CD4-positive, alpha-beta memory T cell (primary cell): ENCODE results near the gene TMEM151A. TPM values are rescaled to one million over a fixed set of nuclear protein-coding genes. Genes with fewer than 3 reads are reported as not detected.
A peak's percentile ranks its signal among the peaks of the same experiment; 100 is the strongest.

ENCODE experiments used
- CTCF ChIA-PET: fragments of 350-600 bp; sonication (Branson Sonifier 250); formaldehyde crosslinking; loops from one replicate; lab custom pipeline; 2021; ENCODE audit warnings: inconsistent platforms; ENCODE audit not compliant: partially characterized antibody; lab: Charles Lee
- POLR2A ChIA-PET: fragments of 350-600 bp; sonication (Branson Sonifier 250); formaldehyde crosslinking; loops from one replicate; lab custom pipeline; 2021; ENCODE audit not compliant: partially characterized antibody; lab: Charles Lee
- DNase-seq, 5 donors: peaks; one replicate each; pipeline versions ENCODE4 v3.0.0 to v3.0.0-alpha.2; 2020 to 2022; ENCODE audit warnings: mixed read lengths in 1 of 5
- H3K27ac ChIP-seq: one replicate; pipeline ENCODE4 v1.7.0; 2013; ENCODE audit warnings: low read depth, low read length
- H3K27me3 ChIP-seq: 2 replicates; pipeline ENCODE4 v1.7.0; 2013; ENCODE audit warnings: mild to moderate bottlenecking, low read length, moderate library complexity; ENCODE audit not compliant: insufficient read depth
- H3K36me3 ChIP-seq: 2 replicates; pipeline ENCODE4 v1.7.0; 2013; ENCODE audit warnings: mild to moderate bottlenecking, low read length, moderate library complexity; ENCODE audit not compliant: insufficient read depth
- H3K4me1 ChIP-seq: 2 replicates; pipeline ENCODE4 v1.7.0; 2013; ENCODE audit warnings: mild to moderate bottlenecking, low read length, moderate library complexity; ENCODE audit not compliant: insufficient read depth
- H3K4me3 ChIP-seq, 2 donors: one replicate each; pipeline ENCODE4 v1.7.0; 2013; ENCODE audit warnings: low read length in 2 of 2, mild to moderate bottlenecking in 1 of 2
- H3K9me3 ChIP-seq, 2 donors: one replicate each; pipeline ENCODE4 v1.7.0; 2013; ENCODE audit warnings: low read length in 2 of 2, control low read depth in 1 of 2; ENCODE audit not compliant: control insufficient read depth in 1 of 2
- H3K27ac Mint-ChIP-seq, 7 donors: one replicate each; pipeline ENCODE4 v1.8.0; 2020 to 2021; ENCODE audit warnings: mixed read lengths in 7 of 7, mild to moderate bottlenecking in 6 of 7, inconsistent platforms in 3 of 7, moderate library complexity in 3 of 7
- H3K27me3 Mint-ChIP-seq, 2 donors: one replicate each; pipeline ENCODE4 v1.8.0; 2020 to 2021; ENCODE audit warnings: mixed read lengths in 2 of 2
- H3K36me3 Mint-ChIP-seq, 2 donors: one replicate each; pipeline ENCODE4 v1.8.0; 2020 to 2021; ENCODE audit warnings: mixed read lengths in 2 of 2, inconsistent platforms in 1 of 2, mild to moderate bottlenecking in 1 of 2
- H3K4me1 Mint-ChIP-seq, 4 donors: one replicate each; pipeline ENCODE4 v1.8.0; 2020 to 2021; ENCODE audit warnings: mixed read lengths in 4 of 4, mild to moderate bottlenecking in 1 of 4
- H3K4me3 Mint-ChIP-seq, 8 donors: one replicate each; pipeline ENCODE4 v1.8.0; 2020 to 2021; ENCODE audit warnings: mixed read lengths in 8 of 8, mild to moderate bottlenecking in 7 of 8, moderate library complexity in 6 of 8, inconsistent platforms in 3 of 8
- H3K9me3 Mint-ChIP-seq, 8 donors: one replicate each; pipeline ENCODE4 v1.8.0; 2020 to 2021; ENCODE audit warnings: mixed read lengths in 8 of 8, mild to moderate bottlenecking in 5 of 8, inconsistent platforms in 3 of 8, moderate library complexity in 1 of 8
- intact Hi-C: fragments of 100-400 bp; cut with micrococcal nuclease; formaldehyde crosslinking; loops from one replicate; pipeline ENCODE4 v1.15.1; 2023
- polyA plus RNA-seq, 2 donors: library from polyadenylated mRNA; unstranded; fragments of 300-500 nt; fragmentation: Illumina TruSeq; gene quantifications; one replicate each; pipeline ENCODE4 v1.2.3, GENCODE V29; 2021
- total RNA-seq, 2 experiments: library from RNA; stranded (reverse); gene quantifications; one replicate each; pipeline ENCODE4 v1.2.3, GENCODE V29; 2021

The TMEM151A gene
- total and polyA plus RNA-seq, 4 experiments from 2014 or later = not detected

DNA sequence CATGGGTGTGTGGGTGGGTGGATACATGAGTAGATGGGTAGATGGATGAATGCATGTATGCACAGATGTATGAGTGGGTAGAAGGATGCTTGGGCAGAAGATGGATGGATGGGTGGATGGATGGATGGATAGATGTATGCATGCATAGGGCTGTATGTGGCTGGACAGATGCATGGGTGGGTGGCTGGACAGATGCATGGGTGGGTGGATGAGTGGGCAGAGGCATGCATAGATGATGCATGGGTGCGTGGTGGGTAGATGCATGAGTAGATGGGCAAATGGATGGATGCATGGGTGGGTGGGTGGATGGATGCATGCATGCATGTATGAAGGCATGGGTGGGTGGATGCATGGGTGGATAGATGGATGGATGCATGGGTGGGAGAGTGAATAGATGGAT, 32.0 kb downstream of the TMEM151A start:
- H3K36me3 ChIP-seq = no peaks in the 10 kb centered on the region
- H3K27ac ChIP-seq = no peak overlapping the region
- Mint-ChIP-seq H3K36me3 (no peaks in the 10 kb centered on the region), H3K27me3 (no peaks in the 10 kb centered on the region), H3K27ac (no peak overlapping the region), H3K4me3 (no peak overlapping the region), H3K9me3 (peaks cover 0 to 9% (median 3%) of the 10 kb centered on the region in 8 donors), H3K4me1 (peaks cover 20 to 39% (median 29%) of the 10 kb centered on the region in 4 donors)
- no peak overlapping the region for H3K4me3 ChIP-seq
- H3K9me3 ChIP-seq = no peaks in the 10 kb centered on the region
- ChIA-PET POLR2A (no interaction called here), CTCF (interaction anchor here (1.2 kb wide), 1 partner anchor 11 kb away, joined by 4 read pairs; no protein-coding TSS in a partner anchor)
- no peaks in the 10 kb centered on the region for H3K27me3 ChIP-seq
- H3K4me1 ChIP-seq = peaks cover 35% of the 10 kb centered on the region
- intact Hi-C loops = no loop called here
- no peak for DNase-seq

DNA sequence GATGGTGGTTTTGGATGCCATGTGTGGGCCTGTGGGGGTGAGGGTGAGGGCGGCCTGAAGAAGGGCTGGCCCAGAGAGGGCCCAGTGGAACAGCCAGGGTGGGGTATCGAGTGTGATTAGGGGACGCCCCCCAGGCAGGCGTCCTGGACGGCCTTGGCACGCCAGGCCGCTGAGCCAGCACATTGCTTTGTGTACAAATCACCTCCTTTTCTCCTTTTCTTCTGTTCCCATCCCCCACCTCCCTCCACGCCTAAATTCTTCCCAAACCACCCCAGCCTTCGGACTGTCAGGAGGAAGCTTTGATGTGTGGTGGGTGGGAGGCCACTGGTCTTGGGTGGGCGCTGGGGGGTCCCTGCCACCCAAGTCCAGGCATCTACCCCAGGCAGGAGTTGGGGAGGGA, 33.0 kb downstream of the TMEM151A start:
- Mint-ChIP-seq H3K4me3 (no peak overlapping the region), H3K4me1 (peaks cover 18 to 30% (median 24%) of the 10 kb centered on the region in 4 donors), H3K36me3 (no peaks in the 10 kb centered on the region), H3K9me3 (peaks cover 0 to 8% (median 3%) of the 10 kb centered on the region in 8 donors), H3K27ac (peak overlapping the region in 2 of 7 donors; percentile 40 to 61), H3K27me3 (no peaks in the 10 kb centered on the region)
- no peaks in the 10 kb centered on the region for H3K27me3 ChIP-seq
- no peaks in the 10 kb centered on the region for H3K36me3 ChIP-seq
- POLR2A ChIA-PET = interaction anchor here (3.7 kb wide), 1 partner anchor 12 kb away, joined by 32 read pairs; no protein-coding TSS in a partner anchor
- H3K9me3 ChIP-seq = no peaks in the 10 kb centered on the region
- CTCF ChIA-PET = interaction anchor here (1.1 to 1.4 kb wide), 4 partner anchors 9 to 62 kb away, joined by 3 to 6 read pairs (median 4); no protein-coding TSS in a partner anchor
- no peak overlapping the region for H3K4me3 ChIP-seq
- no peak for DNase-seq
- H3K4me1 ChIP-seq = peaks cover 29% of the 10 kb centered on the region
- intact Hi-C loops = loop anchor here (5.0 kb wide), 1 partner anchor 63 kb away; no protein-coding TSS in a partner anchor
- H3K27ac ChIP-seq = no peak overlapping the region

DNA sequence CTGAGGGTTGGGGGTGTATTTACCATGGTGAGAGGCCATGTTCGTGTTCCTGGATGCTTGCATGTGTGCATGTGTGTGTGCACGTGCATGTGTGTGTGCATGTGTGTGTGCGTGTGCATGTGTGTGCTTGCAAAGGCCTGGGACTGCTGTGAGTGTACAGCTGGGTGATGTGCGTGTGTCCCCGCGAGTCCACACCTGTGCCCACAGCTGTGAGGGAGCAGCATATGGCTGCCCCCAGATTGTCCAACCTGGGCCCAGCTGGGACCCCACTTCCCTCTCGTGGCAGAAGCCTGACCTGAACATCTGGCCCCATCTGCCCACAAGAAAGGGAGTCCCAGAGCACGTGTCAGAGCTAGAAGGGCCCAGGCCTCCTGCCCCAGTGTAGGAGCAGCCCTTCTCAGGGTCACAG, 33.6 kb downstream of the TMEM151A start:
- DNase-seq = no peak
- Mint-ChIP-seq H3K4me3 (no peak overlapping the region), H3K4me1 (peaks cover 18 to 27% (median 22%) of the 10 kb centered on the region in 4 donors), H3K36me3 (no peaks in the 10 kb centered on the region), H3K9me3 (peaks cover 0 to 2% (median under 1%) of the 10 kb centered on the region in 8 donors), H3K27me3 (no peaks in the 10 kb centered on the region), H3K27ac (no peak overlapping the region)
- H3K9me3 ChIP-seq = no peaks in the 10 kb centered on the region
- H3K27me3 ChIP-seq = no peaks in the 10 kb centered on the region
- H3K4me1 ChIP-seq = peaks cover 29% of the 10 kb centered on the region
- H3K4me3 ChIP-seq = no peak overlapping the region
- ChIA-PET POLR2A (interaction anchor here (3.7 kb wide), 1 partner anchor 13 kb away, joined by 32 read pairs; no protein-coding TSS in a partner anchor), CTCF (interaction anchor here (1.1 to 1.4 kb wide), 3 partner anchors 10 to 61 kb away, joined by 3 to 6 read pairs (median 4); no protein-coding TSS in a partner anchor)
- intact Hi-C loops = loop anchor here (5.0 kb wide), 1 partner anchor 62 kb away; no protein-coding TSS in a partner anchor
- H3K27ac ChIP-seq = no peak overlapping the region
- H3K36me3 ChIP-seq = no peaks in the 10 kb centered on the region

DNA sequence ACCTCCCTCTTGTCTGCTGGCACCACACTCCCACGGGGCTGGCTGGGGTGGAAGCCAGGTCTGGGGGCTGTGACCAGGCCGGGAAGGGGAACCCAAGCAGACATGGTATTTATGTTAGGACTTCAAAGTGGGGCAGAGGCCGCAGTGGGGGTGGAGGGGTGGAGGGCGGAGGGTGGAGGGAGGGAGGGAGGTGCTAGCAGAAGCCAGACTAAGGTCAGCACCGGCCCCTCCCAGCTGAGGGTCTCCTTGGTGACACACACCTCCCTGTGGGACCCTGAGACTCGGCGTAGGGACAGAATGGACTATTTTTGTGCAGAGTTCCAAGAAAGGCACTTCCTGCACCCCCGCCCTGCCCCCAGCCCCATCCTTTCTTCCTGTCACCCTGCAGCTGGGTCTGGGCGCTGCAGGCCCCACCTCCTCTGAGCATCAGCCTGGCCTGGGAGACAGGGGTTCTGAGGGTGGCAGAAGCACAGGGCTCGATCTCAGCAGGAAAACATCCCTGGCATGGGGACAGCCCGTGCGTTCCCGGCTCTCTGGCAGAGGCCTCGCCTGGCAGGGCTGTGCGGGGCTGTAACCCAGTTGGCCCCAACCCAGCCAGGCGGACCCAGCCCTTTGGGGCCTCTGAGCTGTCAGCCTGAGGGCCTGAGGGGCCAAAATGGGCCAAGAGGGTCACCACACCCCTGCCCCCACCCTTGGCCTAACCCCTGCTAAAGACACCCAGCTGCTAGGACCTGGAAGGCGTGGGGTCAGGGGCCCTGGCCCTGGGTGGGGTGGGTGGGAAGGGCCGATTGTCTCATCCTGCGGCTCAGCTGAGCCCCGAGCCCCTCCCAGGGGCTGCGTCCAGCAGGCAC, 34.8 kb downstream of the TMEM151A start:
- Mint-ChIP-seq H3K27ac (peak overlapping the region in 3 of 7 donors; percentile 61 to 86 (median 63)), H3K9me3 (no peaks in the 10 kb centered on the region), H3K27me3 (no peaks in the 10 kb centered on the region), H3K36me3 (no peaks in the 10 kb centered on the region), H3K4me1 (peaks cover 18 to 27% (median 22%) of the 10 kb centered on the region in 4 donors), H3K4me3 (peak overlapping the region in 2 of 8 donors; percentile 29 to 33)
- H3K36me3 ChIP-seq = no peaks in the 10 kb centered on the region
- H3K4me3 ChIP-seq = no peak overlapping the region
- DNase-seq = no peak
- H3K4me1 ChIP-seq = peaks cover 29% of the 10 kb centered on the region
- intact Hi-C loops = loop anchor here (5.0 kb wide), 1 partner anchor 61 kb away; no protein-coding TSS in a partner anchor
- no peaks in the 10 kb centered on the region for H3K9me3 ChIP-seq
- ChIA-PET POLR2A (interaction anchor here (1.4 to 3.7 kb wide), 2 partner anchors 9 to 14 kb away, joined by 9 to 32 read pairs; partner anchors contain the start of gene CD248), CTCF (interaction anchor here (1.6 kb wide), 1 partner anchor 15 kb away, joined by 24 read pairs; no protein-coding TSS in a partner anchor)
- no peaks in the 10 kb centered on the region for H3K27me3 ChIP-seq
- H3K27ac ChIP-seq = no peak overlapping the region

DNA sequence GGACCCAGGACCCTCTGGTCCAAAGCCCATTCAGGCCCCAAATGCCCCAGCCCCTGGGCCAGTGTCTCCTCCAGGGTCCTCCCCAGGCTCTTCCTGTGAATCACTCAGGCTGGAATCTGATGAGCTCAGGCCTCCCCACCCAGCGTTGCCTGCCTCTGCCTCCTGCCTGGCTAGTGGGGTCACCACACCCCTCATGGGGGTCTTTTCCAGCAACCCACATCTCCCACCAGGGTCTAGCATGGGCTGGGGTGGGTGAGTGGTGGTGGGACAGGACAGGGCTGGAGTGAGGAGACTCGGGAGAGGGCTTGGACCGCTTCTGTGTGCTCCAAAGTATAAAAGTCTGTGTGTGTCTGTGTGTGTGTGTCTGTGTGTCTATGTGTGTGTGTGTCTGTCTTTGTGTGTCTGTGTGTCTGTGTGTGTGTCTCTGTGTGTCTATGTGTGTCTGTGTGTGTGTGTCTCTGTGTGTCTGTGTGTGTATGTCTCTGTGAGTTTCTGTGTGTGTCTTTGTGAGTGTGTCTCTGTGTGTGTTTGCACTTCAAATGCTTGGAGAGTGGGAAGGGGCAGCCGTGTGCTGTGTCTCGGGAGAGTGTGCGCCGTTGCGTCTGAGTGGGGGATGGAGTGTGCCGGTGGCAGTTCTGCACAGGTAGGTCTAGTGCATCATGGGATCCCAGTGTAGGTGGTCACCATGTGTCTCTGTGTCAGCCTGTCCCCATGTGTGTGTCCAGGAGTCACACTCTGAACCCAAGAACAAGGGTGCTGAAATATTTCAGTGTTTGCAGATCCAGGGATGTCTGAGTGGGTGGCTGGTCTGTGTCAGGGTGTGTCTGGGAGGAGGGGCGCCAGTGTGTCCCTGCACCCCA, 35.7 kb downstream of the TMEM151A start:
- peak overlapping the region in 5 of 8 donors; percentile 5 to 76 (median 18) for H3K4me3 Mint-ChIP-seq
- no peaks in the 10 kb centered on the region for H3K9me3 Mint-ChIP-seq
- DNase-seq = no peak
- Histone ChIP-seq H3K4me1 (peaks cover 29% of the 10 kb centered on the region), H3K27me3 (no peaks in the 10 kb centered on the region), H3K27ac (no peak overlapping the region), H3K4me3 (no peak overlapping the region), H3K9me3 (no peaks in the 10 kb centered on the region), H3K36me3 (no peaks in the 10 kb centered on the region)
- H3K27me3 Mint-ChIP-seq = no peaks in the 10 kb centered on the region
- ChIA-PET CTCF (interaction anchor here (1.6 kb wide), 1 partner anchor 16 kb away, joined by 24 read pairs; no protein-coding TSS in a partner anchor), POLR2A (interaction anchor here (1.4 to 3.7 kb wide), 2 partner anchors 10 to 15 kb away, joined by 9 to 32 read pairs; partner anchors contain the start of gene CD248)
- H3K4me1 Mint-ChIP-seq = peaks cover 18 to 27% (median 22%) of the 10 kb centered on the region in 4 donors
- intact Hi-C loops = loop anchor here (1.0 to 5.0 kb wide), 3 partner anchors 15 to 105 kb away; no protein-coding TSS in a partner anchor
- H3K36me3 Mint-ChIP-seq = no peaks in the 10 kb centered on the region
- H3K27ac Mint-ChIP-seq = peak overlapping the region; percentile 9 to 77 (median 34)

DNA sequence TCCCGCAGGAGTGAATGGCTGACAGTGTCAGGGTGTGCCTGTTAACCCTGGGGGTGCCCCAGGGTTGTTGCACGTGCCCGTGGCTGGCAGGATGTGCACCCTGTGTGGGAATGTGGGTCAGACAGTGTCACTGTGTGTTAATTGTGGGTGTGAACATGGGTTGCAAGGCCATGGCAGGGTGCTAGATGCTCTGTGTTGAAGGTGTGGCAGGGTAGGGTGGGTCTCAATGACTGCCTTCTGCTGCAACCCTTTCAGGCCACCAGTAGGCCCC, 36.3 kb downstream of the TMEM151A start:
- no peak overlapping the region for H3K4me3 ChIP-seq
- no peaks in the 10 kb centered on the region for H3K36me3 ChIP-seq
- Mint-ChIP-seq H3K27me3 (no peaks in the 10 kb centered on the region), H3K9me3 (no peaks in the 10 kb centered on the region), H3K4me1 (peaks cover 18 to 27% (median 22%) of the 10 kb centered on the region in 4 donors), H3K27ac (peak overlapping the region in 6 of 7 donors; percentile 18 to 77 (median 58)), H3K36me3 (no peaks in the 10 kb centered on the region), H3K4me3 (peak overlapping the region in 2 of 8 donors; percentile 16 to 76)
- peaks cover 29% of the 10 kb centered on the region for H3K4me1 ChIP-seq
- no peaks in the 10 kb centered on the region for H3K27me3 ChIP-seq
- DNase-seq = peak in 1 of 5 donors; percentile 47
- no peaks in the 10 kb centered on the region for H3K9me3 ChIP-seq
- POLR2A ChIA-PET = no interaction called here
- intact Hi-C loops = loop anchor here (1.0 to 5.0 kb wide), 3 partner anchors 16 to 106 kb away; no protein-coding TSS in a partner anchor
- no peak overlapping the region for H3K27ac ChIP-seq
- CTCF ChIA-PET = no interaction called here
